ENCODE measurements around the gene RPP21. TPM values are rescaled to one million over a fixed set of nuclear protein-coding genes. Genes with fewer than 3 reads are reported as not detected.
"Not testable (repeated sequence)": the region's sequence is repeated elsewhere in the genome, so short reads cannot be mapped to it uniquely, and the experiment has no call there.

Gene RPP21
- total and polyA plus RNA-seq, 2 donors (not counting 1 experiment from before 2014, with no cell fraction given) = 16.7 to 30.2 TPM

DNA sequence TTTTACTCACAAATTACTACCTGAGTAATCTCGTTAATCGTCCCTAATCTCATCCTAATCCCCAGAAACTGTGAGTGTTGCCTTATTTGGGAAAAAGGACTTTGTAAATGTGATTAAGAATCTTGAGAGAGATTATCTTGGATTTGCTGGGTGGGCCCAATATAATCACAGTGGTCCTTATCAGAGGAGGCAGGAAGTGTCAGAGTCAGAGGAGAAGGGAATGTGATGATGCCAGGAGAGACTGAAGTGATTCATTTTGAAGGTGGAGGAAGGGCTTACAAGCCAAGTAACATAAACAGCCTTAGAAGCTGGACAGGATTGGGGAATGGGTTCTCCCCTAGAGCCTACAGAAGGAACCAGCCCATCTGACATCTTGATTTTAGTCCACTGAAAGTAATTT lies 16.7 kb downstream of the RPP21 start:
- no peak for DNase-seq (ENCODE audit: low read depth in 2 of 2)
- H3K27me3 ChIP-seq (ENCODE audit: control insufficient read depth, insufficient read depth, low read length) = peaks cover 29% of the 10 kb centered on the region
- H3K9me3 ChIP-seq (ENCODE audit: control insufficient read depth, insufficient read depth, low read depth, low read length) = no peaks in the 10 kb centered on the region
- no peak overlapping the region for H3K4me2 ChIP-seq (ENCODE audit: extremely low read depth, insufficient read depth, low read length)
- H4K20me1 ChIP-seq (ENCODE audit: control insufficient read depth, extremely low read depth, insufficient read depth, low read length) = no peaks in the 10 kb centered on the region
- no peaks in the 10 kb centered on the region for H3K4me1 ChIP-seq (ENCODE audit: control insufficient read depth, extremely low read depth, insufficient read depth, low read length)
- H3K79me2 ChIP-seq (ENCODE audit: control insufficient read depth, insufficient read depth, low read length) = no peaks in the 10 kb centered on the region
- TF ChIP-seq, protein P1, sequence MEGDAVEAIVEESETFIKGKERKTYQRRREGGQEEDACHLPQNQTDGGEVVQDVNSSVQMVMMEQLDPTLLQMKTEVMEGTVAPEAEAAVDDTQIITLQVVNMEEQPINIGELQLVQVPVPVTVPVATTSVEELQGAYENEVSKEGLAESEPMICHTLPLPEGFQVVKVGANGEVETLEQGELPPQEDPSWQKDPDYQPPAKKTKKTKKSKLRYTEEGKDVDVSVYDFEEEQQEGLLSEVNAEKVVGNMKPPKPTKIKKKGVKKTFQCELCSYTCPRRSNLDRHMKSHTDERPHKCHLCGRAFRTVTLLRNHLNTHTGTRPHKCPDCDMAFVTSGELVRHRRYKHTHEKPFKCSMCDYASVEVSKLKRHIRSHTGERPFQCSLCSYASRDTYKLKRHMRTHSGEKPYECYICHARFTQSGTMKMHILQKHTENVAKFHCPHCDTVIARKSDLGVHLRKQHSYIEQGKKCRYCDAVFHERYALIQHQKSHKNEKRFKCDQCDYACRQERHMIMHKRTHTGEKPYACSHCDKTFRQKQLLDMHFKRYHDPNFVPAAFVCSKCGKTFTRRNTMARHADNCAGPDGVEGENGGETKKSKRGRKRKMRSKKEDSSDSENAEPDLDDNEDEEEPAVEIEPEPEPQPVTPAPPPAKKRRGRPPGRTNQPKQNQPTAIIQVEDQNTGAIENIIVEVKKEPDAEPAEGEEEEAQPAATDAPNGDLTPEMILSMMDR (conservative IDR thresholded peaks at IDR 0.05 in 1 of 2, IDR thresholded peaks at IDR 0.05 in 1 of 2; ENCODE audit: low read depth in 1 of 2, low read length in 2 of 2) = no peak
- no peak for TF ChIP-seq EZH2 (IDR thresholded peaks at IDR 0.05; ENCODE audit: low read length, missing control alignments)
- H3K36me3 ChIP-seq (ENCODE audit: control insufficient read depth, insufficient read depth, low read length) = no peaks in the 10 kb centered on the region
- H3K4me3 ChIP-seq (replicated peaks in 1 of 4; ENCODE audit: control extremely low read depth in 1 of 4, insufficient read depth in 1 of 4, low read depth in 3 of 4, low read length in 4 of 4) = no peak overlapping the region
- no peak overlapping the region for H3K9ac ChIP-seq (ENCODE audit: insufficient read depth, low read length)
- no peak overlapping the region for H3K27ac ChIP-seq (ENCODE audit: insufficient read depth, low read length)
- H2AFZ ChIP-seq (ENCODE audit: low read length) = no peak overlapping the region

DNA sequence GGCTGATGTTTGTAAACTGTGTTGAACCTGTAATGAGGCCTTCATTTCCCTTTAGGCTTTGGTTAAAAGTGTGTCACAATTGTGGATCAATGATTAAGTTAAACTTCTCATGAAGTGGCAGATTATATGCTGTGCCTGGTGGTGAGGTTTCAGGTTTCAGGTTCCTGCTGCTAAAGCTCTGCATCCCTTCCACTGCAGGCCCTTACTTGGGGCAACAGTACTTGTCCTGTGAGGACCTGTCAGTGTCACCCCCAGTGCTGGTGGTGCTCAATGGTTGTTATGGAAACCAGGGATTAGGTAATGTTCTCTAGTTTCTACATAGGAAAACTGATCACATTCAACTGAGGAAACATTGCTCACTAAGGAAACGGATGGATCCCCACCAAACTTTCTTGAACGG lies 18.5 kb downstream of the RPP21 start:
- H2AFZ ChIP-seq (ENCODE audit: low read length) = no peak overlapping the region
- no peak overlapping the region for H3K4me3 ChIP-seq (replicated peaks in 1 of 4; ENCODE audit: control extremely low read depth in 1 of 4, insufficient read depth in 1 of 4, low read depth in 3 of 4, low read length in 4 of 4)
- no peaks in the 10 kb centered on the region for H3K79me2 ChIP-seq (ENCODE audit: control insufficient read depth, insufficient read depth, low read length)
- peaks cover 29% of the 10 kb centered on the region for H3K27me3 ChIP-seq (ENCODE audit: control insufficient read depth, insufficient read depth, low read length)
- no peaks in the 10 kb centered on the region for H3K36me3 ChIP-seq (ENCODE audit: control insufficient read depth, insufficient read depth, low read length)
- H3K27ac ChIP-seq (ENCODE audit: insufficient read depth, low read length) = no peak overlapping the region
- no peaks in the 10 kb centered on the region for H4K20me1 ChIP-seq (ENCODE audit: control insufficient read depth, extremely low read depth, insufficient read depth, low read length)
- H3K9ac ChIP-seq (ENCODE audit: insufficient read depth, low read length) = no peak overlapping the region
- TF ChIP-seq, protein P1 (conservative IDR thresholded peaks at IDR 0.05 in 1 of 2, IDR thresholded peaks at IDR 0.05 in 1 of 2; ENCODE audit: low read depth in 1 of 2, low read length in 2 of 2) = no peak
- no peak for TF ChIP-seq EZH2 (IDR thresholded peaks at IDR 0.05; ENCODE audit: low read length, missing control alignments)
- no peak overlapping the region for H3K4me2 ChIP-seq (ENCODE audit: extremely low read depth, insufficient read depth, low read length)
- no peaks in the 10 kb centered on the region for H3K4me1 ChIP-seq (ENCODE audit: control insufficient read depth, extremely low read depth, insufficient read depth, low read length)
- no peak for DNase-seq (ENCODE audit: low read depth in 2 of 2)
- H3K9me3 ChIP-seq (ENCODE audit: control insufficient read depth, insufficient read depth, low read depth, low read length) = no peaks in the 10 kb centered on the region

DNA sequence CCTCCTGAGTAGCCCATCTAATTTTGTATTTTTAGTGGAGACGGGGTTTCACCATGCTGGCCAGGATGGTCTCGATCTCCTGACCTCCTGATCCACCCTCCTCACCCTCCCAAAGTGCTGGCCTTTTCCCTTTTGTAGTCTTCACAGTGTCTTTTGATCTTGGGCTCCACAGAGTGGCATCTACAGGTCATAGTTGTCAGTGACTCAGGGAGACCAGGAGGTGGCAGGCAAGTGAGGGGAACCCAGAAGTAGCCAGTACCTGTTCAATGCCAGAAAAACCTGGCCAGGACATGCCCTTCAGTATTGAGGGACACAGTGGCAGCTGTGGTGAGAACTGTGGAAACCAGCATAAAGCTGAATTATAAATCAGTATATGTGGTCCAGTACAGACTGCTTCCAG lies 19.6 kb downstream of the RPP21 start:
- Histone ChIP-seq H3K9ac (ENCODE audit: insufficient read depth, low read length) (no peak overlapping the region), H3K4me3 (replicated peaks in 1 of 4; ENCODE audit: control extremely low read depth in 1 of 4, insufficient read depth in 1 of 4, low read depth in 3 of 4, low read length in 4 of 4) (no peak overlapping the region), H2AFZ (ENCODE audit: low read length) (no peak overlapping the region), H3K36me3 (ENCODE audit: control insufficient read depth, insufficient read depth, low read length) (no peaks in the 10 kb centered on the region), H3K79me2 (ENCODE audit: control insufficient read depth, insufficient read depth, low read length) (no peaks in the 10 kb centered on the region), H3K9me3 (ENCODE audit: control insufficient read depth, insufficient read depth, low read depth, low read length) (no peaks in the 10 kb centered on the region), H3K27ac (ENCODE audit: insufficient read depth, low read length) (no peak overlapping the region), H3K27me3 (ENCODE audit: control insufficient read depth, insufficient read depth, low read length) (peaks cover 22% of the 10 kb centered on the region), H3K4me2 (ENCODE audit: extremely low read depth, insufficient read depth, low read length) (no peak overlapping the region), H3K4me1 (ENCODE audit: control insufficient read depth, extremely low read depth, insufficient read depth, low read length) (no peaks in the 10 kb centered on the region), H4K20me1 (ENCODE audit: control insufficient read depth, extremely low read depth, insufficient read depth, low read length) (no peaks in the 10 kb centered on the region)
- no peak for DNase-seq (ENCODE audit: low read depth in 2 of 2)
- TF ChIP-seq EZH2 (IDR thresholded peaks at IDR 0.05; ENCODE audit: low read length, missing control alignments) = no peak
- TF ChIP-seq, protein P1 (conservative IDR thresholded peaks at IDR 0.05 in 1 of 2, IDR thresholded peaks at IDR 0.05 in 1 of 2; ENCODE audit: low read depth in 1 of 2, low read length in 2 of 2) = no peak

DNA sequence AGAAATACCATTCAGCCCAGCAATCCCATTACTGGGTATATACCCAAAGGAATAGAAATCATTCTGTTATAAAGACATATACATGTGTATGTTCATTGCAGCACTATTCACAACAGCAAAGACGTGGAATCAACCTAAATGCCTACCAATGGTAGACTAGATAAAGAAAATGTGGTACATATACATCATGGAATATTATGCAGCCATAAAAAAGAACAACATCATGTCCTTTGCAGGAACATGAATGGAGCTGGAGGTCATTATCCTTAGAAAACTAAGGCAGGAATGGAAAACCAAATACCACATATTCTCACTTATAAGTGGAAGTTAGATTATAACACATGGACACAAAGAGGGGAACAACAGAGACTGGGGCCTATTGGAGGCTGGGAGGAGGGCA lies 24.3 kb downstream of the RPP21 start:
- H3K79me2 ChIP-seq (ENCODE audit: control insufficient read depth, insufficient read depth, low read length); H3K9me3 ChIP-seq (ENCODE audit: control insufficient read depth, insufficient read depth, low read depth, low read length); H3K4me3 ChIP-seq (replicated peaks in 1 of 4; ENCODE audit: control extremely low read depth in 1 of 4, insufficient read depth in 1 of 4, low read depth in 3 of 4, low read length in 4 of 4); H2AFZ ChIP-seq (ENCODE audit: low read length); H3K9ac ChIP-seq (ENCODE audit: insufficient read depth, low read length); H3K4me2 ChIP-seq (ENCODE audit: extremely low read depth, insufficient read depth, low read length); H3K4me1 ChIP-seq (ENCODE audit: control insufficient read depth, extremely low read depth, insufficient read depth, low read length); H3K36me3 ChIP-seq (ENCODE audit: control insufficient read depth, insufficient read depth, low read length); H3K27ac ChIP-seq (ENCODE audit: insufficient read depth, low read length); DNase-seq (ENCODE audit: low read depth in 2 of 2); H4K20me1 ChIP-seq (ENCODE audit: control insufficient read depth, extremely low read depth, insufficient read depth, low read length): not testable (repeated sequence)
- H3K27me3 ChIP-seq (ENCODE audit: control insufficient read depth, insufficient read depth, low read length) = peaks cover 13% of the 10 kb centered on the region

Data from fibroblast of lung (primary cell).